ENCODE measurements around the gene NRIP2. TPM values are rescaled to one million over a fixed set of nuclear protein-coding genes. Genes with fewer than 3 reads are reported as not detected.

NRIP2 gene
- total and polyA plus RNA-seq, 2 donors (not counting 3 experiments of a cell fraction or from before 2014, with no cell fraction given): not detected

GRCh38 chr12:2841056-2841650 is 6.3 kb upstream of the NRIP2 start:
- peaks cover 16% of the 10 kb centered on the region for H3K4me1 ChIP-seq (ENCODE audit: control insufficient read depth, extremely low read depth, insufficient read depth, low read length)

More at GRCh38 chr12:2841056-2841650, 6.3 kb upstream of the NRIP2 start:
- intact Hi-C loops (cut with micrococcal nuclease) (no loop called here), dilution Hi-C loops (cut with MboI; ENCODE audit: extremely low pct_ligation_motif_present, low sequenced_read_pairs) (no loop called here)
- FAIRE-seq (no peak), DNase-seq (ENCODE audit: low read depth, low spot score) (no peak)
- Histone ChIP-seq H3K79me2 (ENCODE audit: control insufficient read depth, insufficient read depth, low read length) (no peaks in the 10 kb centered on the region), H3K9me1 (replicated peaks; ENCODE audit: control insufficient read depth, extremely low read depth, insufficient read depth, low read length) (no peaks in the 10 kb centered on the region), H2AFZ (ENCODE audit: low read depth, low read length) (no peak overlapping the region), H3K4me3 (replicated peaks in 1 of 3; ENCODE audit: insufficient read depth in 1 of 3, low read depth in 1 of 3, low read length in 3 of 3) (no peak overlapping the region), H4K20me1 (replicated peaks; ENCODE audit: control insufficient read depth, extremely low read depth, insufficient read depth, low read length) (no peaks in the 10 kb centered on the region), H3K36me3 (ENCODE audit: control insufficient read depth in 2 of 2, extremely low read depth in 1 of 2, insufficient read depth in 2 of 2, low read length in 2 of 2) (no peaks in the 10 kb centered on the region), H3K27ac (ENCODE audit: insufficient read depth, low read depth, low read length) (no peak overlapping the region), H3K9ac (replicated peaks; ENCODE audit: extremely low read depth, insufficient read depth, low read length) (no peak overlapping the region), H3K9me3 (replicated peaks; ENCODE audit: control insufficient read depth, insufficient read depth, low read length) (no peaks in the 10 kb centered on the region), H3K27me3 (ENCODE audit: control insufficient read depth in 2 of 2, insufficient read depth in 2 of 2, low read length in 2 of 2) (no peaks in the 10 kb centered on the region), H3K4me2 (ENCODE audit: insufficient read depth, low read length) (no peak overlapping the region)
- no TSS peak for BruUV-seq (replicated peaks)
- ChIA-PET POLR2A (no interaction called here), CTCF (no interaction called here)
- TF ChIP-seq GATA2 (IDR thresholded peaks at IDR 0.05; ENCODE audit: insufficient read depth, insufficient read length, low read depth, low read length) (no peak), FOS (IDR thresholded peaks at IDR 0.05; ENCODE audit: borderline replicate concordance, insufficient read depth, low read length) (no peak), MYC (IDR thresholded peaks at IDR 0.05; ENCODE audit: low read depth, low read length) (no peak), EZH2 (IDR thresholded peaks at IDR 0.05; ENCODE audit: borderline replicate concordance, low read depth, low read length, severe bottlenecking) (no peak), POLR2AphosphoS5 (IDR thresholded peaks at IDR 0.05; ENCODE audit: insufficient read depth, low read depth, low read length) (no peak), JUN (IDR thresholded peaks at IDR 0.05; ENCODE audit: borderline replicate concordance, insufficient read depth, insufficient read length, low read depth) (no peak), CTCF (IDR thresholded peaks at IDR 0.05; ENCODE audit: extremely low read depth in 1 of 2, insufficient read depth in 1 of 2, low read depth in 1 of 2, low read length in 2 of 2) (no peak)

Measured in endothelial cell of umbilical vein (primary cell).